Glomerular endothelial cell (primary cell): Measurements from ENCODE around the gene GRIN2D. TPM values are rescaled to one million over a fixed set of nuclear protein-coding genes. Genes with fewer than 3 reads are reported as not detected.

Experiments used
- DNase-seq: peaks from one replicate; pipeline ENCODE4 v3.0.0-alpha.2; 2011; ENCODE audit warnings: low read depth, low spot score; ENCODE audit errors: extremely low read depth
- total RNA-seq: library from RNA; depleted of rRNA; stranded (reverse); fragments of >200 nt; gene quantifications from 2 replicates; pipeline ENCODE4 v1.2.3, GENCODE V29; 2015

GRIN2D gene
- total RNA-seq: 0.53 and 0.76 TPM in 2 replicates

- DNase-seq: no peak
Observed at GRCh38 chr19:48393559-48394330, at the start of gene GRIN2D. TSS of gene GRIN2D (plus strand) at chr19:48393668. CDS start at chr19:48398393, 4,725 bp downstream.

GRCh38 chr19:48344892-48345291, 48.6 kb upstream of the GRIN2D start:
- no peak for DNase-seq

GRCh38 chr19:48346191-48346590, 47.3 kb upstream of the GRIN2D start:
- DNase-seq: no peak

- DNase-seq: no peak
Observed at GRCh38 chr19:48348045-48348444, 45.4 kb upstream of the GRIN2D start.

- DNase-seq: no peak
Observed at GRCh38 chr19:48348737-48349136, 44.7 kb upstream of the GRIN2D start.

- no peak for DNase-seq
Observed at GRCh38 chr19:48350856-48351255, 42.6 kb upstream of the GRIN2D start.

GRCh38 chr19:48351341-48351752, 42.1 kb upstream of the GRIN2D start:
- DNase-seq: no peak

- no peak for DNase-seq
Observed at GRCh38 chr19:48353677-48354076, 39.8 kb upstream of the GRIN2D start.

- no peak for DNase-seq
Observed at GRCh38 chr19:48354332-48354992, 39.0 kb upstream of the GRIN2D start.

- DNase-seq: no peak
Observed at GRCh38 chr19:48355365-48355954, 38.0 kb upstream of the GRIN2D start.

GRCh38 chr19:48359123-48359522, 34.3 kb upstream of the GRIN2D start:
- no peak for DNase-seq

GRCh38 chr19:48361912-48362311, 31.6 kb upstream of the GRIN2D start:
- DNase-seq: no peak

GRCh38 chr19:48362716-48363499, 30.6 kb upstream of the GRIN2D start:
- peak; percentile 68 for DNase-seq

GRCh38 chr19:48363500-48363809, 30.0 kb upstream of the GRIN2D start:
- DNase-seq: no peak

- peak; percentile 91 for DNase-seq
Observed at GRCh38 chr19:48363810-48364597, 29.5 kb upstream of the GRIN2D start, which contains the start of the genes SYNGR4 and TMEM143. TSS of gene SYNGR4 (plus strand) at chr19:48364367. CDS start at chr19:48365843, 1,476 bp downstream. TSS of gene TMEM143 (minus strand) at chr19:48363940. CDS start at chr19:48363920, 20 bp downstream.

- DNase-seq: no peak
Observed at GRCh38 chr19:48364598-48365348, 28.7 kb upstream of the GRIN2D start.

GRCh38 chr19:48365602-48366001, 27.9 kb upstream of the GRIN2D start:
- no peak for DNase-seq

- no peak for DNase-seq
Observed at GRCh38 chr19:48367855-48368254, 25.6 kb upstream of the GRIN2D start.

- no peak for DNase-seq
Observed at GRCh38 chr19:48368936-48369335, 24.5 kb upstream of the GRIN2D start.
